Activated T-cell treated with anti-CD3 and anti-CD28 coated beads, Interleukin-2, amount 50 U/mL, for 1 hour (primary cell): Measurements from ENCODE around the gene ARHGEF1.

Experiments used
- DNase-seq: peaks from one replicate; pipeline ENCODE4 v3.0.0-alpha.2; 2020

The ARHGEF1 gene

DNA sequence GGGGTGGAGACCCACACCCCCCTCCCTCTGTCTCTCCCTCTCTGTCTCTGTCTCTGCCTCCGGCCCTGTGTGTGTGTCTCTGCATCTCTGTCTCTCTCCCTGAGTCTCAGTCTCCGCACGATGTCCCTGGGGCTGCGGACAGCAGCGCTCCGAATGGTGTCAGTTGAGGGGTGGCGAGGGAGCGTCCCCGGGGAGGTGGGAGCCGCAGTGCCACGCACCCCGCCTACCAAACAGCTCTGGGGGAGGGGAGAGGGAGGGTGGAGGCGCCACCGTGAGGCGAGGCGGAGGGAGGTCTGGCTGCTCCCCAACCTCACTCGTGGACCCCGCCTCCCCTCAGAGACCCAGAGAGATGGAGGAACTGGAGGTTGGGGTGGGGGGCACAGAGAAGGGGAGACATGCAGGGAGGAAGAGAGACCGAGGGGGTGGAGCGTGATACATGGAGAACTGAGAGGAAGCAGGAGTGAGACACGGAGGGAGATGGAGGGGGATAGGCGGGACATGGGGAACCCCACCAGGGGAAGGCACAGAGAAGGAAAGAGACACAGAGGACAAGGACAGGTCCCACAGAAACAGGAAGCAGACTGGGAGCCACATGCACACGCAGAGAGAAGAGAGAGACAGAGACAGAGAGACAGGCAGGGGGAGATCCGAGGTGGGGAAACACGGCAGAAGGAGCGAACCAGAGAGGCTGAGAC lies 38.0 kb downstream of the ARHGEF1 start:
- DNase-seq, result no peak

DNA sequence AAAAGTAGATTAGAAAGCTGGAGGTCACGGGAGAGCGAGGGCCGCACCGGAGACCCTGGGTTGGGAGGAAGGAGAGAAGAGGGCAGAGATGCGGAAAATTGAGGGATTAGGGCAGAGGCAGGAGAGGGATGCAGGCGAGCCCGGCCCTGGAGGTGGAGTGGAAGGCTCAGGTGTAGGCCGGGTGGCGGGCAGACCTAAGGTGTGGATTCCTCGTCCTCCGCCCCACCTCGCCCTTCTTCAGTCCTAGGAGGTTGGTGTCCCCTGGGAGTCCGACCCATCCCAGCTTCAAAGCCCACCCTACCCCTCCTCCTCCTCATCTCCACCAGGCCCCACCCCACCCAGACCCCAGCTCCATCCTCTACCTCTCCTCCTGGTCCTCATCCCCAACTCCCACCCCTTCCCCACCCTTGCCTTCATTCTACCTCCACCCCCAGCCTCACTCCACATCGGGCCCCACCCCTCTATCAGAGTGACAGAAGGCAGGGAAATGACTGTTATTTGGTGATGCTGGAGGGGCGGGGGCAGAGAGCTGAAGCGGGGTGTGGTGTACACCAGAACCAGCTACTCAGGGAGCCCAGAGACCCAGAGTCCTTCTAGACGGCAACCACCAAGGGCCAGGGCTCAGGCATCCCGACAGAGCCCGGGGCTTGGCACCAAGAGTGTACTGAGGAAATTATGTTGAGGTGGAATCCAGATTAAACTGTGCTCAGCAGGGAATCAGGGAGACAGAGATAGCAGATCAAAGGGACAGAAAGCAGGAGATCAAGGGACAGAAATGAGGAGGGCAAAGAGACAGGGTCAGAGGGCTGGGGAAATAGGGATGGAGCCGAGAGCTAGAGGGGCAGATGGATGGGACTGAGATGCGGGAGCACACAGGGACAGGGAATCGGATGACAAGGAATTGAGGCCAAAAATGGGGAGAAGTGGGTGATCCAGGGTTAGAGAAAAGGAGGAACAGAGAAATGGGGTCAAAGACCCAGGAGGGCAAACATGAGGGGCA lies 38.9 kb downstream of the ARHGEF1 start:
- DNase-seq, result no peak

DNA sequence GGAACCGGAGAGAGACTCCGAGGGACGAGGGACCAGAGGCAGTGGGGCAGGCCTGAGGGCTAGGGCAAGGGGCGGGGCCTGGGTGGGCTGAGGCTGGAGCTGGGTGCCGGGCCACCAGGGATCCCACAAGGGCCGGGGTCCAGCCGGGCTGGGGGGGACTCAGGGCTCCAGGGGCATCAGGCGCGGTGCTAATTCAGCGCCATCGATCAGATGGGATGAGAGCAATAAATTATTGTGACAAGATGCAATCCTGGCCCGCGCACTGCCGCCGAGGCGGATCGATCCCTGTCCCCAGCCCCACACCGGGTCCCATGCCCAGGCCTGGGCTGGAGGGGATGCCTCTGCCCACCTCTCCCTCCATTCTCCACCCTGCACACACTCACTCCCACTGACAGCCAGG lies 39.6 kb downstream of the ARHGEF1 start:
- no peak for DNase-seq

DNA sequence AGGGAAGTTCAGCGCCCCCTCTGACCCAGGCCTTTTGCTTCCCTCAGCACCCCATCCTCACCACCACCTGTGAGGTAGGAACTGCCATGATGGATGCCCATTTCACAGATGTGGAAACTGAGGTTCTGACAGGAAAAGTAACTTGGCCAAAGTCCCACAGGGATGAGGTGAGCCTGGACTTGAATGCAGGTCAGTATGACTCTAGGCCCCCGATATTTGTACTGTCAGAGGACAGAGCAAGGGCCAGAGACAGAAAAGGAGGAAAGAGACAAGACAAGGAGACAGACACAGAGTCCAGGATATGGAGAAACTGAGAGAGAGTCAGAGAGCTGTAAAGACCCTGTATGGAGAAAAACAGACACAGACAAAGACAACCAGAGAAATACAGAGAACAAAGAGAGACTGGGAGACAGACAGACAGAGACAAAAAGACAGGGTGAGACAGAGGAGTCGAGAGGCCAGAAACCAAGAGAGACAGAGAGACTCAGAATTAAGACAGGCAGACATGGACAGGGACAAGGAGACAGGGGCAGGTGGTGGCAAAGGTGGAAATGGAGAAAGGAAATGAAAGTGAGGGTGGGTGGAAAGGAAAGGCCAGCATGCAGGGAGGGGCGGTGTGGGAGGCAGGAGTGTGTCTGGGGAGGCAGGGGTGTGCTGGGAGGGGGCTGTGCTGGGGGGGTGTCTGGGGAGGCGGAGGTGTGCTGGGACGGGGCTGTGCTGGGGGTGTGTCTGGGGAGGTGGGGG lies 40.2 kb downstream of the ARHGEF1 start:
- no peak for DNase-seq

DNA sequence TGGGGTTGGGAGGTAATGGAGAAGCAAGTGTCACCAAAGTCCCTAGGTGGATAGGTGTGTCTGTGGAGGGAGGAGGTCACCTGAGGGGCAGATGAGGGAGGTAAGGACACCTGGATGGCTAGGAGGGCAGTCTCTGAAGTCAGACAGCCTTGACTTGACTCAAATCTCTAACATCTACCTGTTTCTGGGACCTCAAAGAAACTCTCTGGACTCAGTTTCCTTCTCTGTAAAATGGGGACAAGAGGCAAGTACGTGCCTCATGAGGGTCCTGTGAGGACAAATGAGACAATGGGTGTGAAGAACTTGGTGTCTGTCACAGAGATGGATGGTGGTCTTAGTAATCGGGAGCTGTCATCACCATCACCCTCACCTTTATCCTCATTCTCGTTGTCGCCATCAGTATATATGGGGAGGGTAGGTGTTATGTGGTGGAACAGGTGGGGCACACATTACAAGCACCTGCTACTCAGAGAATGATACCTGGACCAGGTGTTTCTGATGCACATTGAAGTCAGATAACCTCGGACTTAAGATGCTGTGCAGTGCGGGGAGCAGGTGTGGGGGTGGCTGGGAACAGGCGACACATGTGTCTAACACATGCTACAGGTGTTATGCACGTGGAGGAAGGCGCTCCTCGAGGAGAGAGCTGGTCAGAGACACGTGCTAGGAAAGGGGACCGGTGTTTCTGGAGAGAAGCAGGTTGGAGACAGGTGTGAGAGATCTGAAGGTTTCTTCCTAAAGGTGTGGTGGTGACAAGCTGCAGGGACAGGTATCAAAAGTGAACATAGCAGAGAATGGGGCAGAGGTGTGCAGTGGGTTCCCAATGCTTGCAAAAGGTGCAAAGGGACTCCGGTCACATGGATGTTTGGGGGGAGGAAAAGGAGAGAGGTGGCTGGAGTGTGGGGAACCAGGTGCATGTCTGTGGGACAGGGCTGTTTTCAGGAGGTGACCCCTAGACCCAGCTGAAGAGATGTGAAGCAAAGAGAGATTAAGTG lies 41.5 kb downstream of the ARHGEF1 start:
- DNase-seq, result no peak

DNA sequence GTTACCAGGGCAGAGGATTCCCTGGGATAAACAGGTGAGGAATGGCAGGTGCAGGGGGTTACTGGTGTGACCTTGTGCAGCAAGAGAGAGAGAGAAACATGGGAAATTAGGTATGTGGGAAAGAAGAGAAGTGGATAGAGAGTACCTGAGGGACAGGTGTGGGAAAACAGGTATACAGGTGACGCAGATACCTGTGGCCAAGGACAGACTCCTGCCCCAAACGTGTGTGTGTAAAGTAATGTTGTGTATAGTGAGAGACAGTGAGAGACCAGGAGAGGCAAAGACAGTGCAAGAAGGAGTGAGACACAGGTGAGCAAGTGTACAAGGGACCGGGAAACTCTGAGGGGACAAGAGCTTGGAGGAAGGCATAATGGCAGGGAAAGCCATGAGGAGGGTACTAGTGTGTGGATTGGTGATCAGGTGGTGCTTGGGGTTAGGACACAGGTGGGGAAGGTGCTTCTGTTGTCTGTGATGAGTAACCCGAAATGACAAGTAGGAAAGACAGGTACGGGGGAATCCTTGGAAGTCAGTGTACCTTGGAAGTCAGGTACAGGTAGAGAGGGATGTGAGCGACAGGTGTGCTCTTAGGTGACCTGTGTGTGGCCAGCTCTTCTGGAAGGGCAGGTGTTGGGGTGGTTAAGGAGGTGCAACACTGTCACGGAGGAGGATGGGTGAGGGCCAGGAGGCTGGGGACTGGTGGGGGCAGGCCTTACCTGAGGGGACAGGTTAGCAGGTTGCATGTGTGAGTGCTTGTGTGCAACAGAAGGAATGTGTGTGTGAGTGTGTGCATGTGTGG lies 42.4 kb downstream of the ARHGEF1 start:
- DNase-seq, result no peak

DNA sequence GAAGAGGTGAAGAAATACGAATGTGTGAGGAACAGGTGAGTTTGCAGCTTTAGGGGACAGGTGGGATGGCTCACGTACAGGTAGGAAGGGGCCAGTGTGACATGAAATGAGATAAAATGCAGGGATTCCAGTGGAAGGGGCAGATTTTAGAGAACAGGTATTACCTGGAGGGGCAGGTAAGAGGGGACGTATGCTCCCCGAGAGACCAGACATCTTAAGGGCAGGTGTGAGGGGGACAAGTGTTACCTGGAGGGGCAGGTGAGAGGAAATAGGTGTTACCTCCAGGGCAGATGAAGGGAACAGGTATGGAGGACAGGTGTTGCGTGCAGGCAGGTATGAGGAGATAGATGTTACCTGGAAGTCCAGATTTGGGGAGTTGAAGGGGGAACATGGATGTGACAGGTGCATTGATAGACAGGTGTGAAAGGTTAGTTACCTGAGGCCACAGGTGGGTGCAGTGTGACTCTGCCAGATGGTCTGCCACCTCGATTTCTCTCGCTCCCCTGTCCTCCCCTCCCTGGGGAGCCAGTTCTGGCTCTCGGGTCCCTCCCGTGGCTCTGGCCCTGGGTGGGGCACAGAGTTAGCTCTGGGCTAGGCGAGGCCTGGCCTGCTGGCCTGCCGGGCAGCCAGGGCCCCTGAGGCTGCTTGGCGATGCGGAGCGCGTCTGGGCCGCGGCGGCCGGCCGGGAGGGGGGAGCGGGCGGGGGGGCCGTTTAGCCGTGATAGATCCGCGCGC lies 43.2 kb downstream of the ARHGEF1 start:
- DNase-seq, result no peak

DNA sequence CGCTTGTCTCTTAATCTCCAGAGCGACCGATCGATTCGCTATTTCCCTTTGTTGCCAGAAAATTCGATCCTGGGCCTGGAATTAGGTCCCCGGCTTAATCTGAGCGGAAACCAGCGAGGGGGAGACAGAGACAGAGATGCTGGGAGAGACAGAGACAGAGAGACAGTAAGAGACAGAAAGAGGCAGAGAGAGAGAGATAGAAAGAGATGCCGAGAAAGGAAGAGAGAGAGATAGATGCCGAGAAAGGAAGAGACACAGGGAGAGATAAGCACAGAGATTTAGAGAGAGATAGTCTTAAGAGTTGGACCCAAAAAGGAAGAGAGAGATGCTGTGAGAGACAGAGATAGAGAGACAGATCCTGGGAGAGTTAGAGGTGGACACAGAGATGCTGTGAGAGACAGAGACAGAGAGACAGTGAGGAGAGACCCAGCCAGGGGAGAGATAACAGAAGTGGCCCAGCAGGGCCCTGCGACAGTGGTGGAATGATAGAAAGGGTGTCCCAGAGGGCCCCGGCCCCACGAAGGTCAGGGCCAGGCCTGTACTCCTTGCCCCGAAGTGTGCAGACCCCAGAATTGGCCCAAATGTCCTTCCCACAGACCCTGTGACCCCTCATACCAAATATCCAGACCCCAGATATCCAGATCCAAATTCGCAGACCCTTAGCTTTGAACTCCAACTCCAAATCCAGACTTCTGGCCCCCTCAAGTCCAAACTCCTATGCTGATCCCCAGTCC lies 43.9 kb downstream of the ARHGEF1 start:
- no peak for DNase-seq

DNA sequence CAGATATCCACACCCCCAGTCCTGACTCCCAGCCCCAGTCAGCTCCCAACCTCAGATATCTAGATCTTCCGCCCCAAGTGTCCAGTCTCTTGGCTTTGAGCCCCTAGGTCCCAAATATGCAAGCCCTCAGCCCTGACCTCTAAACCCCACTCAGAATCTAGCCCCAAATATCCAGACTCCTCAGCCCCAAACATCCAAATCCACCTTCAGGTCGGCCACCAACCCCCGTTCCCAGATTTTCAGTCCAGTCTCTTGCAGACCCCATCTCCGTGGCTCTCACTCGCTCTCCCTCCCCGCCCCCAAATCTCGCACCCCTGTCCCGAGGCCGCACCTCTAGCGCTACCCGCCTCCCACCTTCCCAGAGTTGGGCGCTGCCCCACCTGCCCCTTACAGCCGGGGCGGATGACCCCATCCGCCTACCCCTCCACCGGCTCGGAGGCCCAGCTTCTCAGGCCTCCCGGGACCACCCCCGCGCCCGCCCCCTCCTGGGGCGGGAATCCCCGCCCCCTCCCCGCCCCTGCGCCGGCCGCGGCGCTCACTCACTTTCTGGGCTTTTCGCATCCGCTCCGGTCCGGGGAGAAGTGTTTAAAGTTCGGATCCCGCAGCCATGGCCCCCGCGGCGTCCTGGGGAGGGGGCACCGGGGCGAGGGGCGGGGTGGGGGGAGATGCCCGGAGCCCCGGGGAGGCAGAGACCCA lies 44.7 kb downstream of the ARHGEF1 start:
- DNase-seq, result no peak

DNA sequence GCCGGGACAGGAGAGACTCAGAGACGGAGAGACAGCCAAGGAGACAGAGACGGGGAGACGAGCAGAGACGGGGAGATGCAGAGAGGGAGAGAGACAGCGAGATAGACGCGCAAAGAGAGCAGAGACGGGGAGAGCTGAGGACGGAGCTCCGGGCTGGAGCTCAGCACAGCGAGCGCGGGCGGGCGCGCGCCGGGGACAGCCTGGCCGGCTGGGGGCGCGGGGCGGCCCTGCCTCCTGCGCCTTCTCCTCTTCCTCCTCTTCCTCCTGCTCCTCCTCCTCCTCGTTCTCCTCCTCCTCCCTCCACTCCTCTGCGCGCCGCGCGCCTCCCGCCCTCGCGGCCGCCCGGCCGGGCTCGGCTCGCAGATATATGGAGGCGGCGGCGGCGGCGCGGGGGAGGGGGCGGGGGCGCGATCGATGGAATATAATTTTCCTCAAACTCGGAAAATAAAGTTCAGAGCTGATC lies 45.3 kb downstream of the ARHGEF1 start, which contains the start of gene ERFL:
TSS of gene ERFL (minus strand) at position 229 of the 463 bp plus-strand sequence. CDS start 15,530 bp downstream, outside the sequence.
- no peak for DNase-seq

DNA sequence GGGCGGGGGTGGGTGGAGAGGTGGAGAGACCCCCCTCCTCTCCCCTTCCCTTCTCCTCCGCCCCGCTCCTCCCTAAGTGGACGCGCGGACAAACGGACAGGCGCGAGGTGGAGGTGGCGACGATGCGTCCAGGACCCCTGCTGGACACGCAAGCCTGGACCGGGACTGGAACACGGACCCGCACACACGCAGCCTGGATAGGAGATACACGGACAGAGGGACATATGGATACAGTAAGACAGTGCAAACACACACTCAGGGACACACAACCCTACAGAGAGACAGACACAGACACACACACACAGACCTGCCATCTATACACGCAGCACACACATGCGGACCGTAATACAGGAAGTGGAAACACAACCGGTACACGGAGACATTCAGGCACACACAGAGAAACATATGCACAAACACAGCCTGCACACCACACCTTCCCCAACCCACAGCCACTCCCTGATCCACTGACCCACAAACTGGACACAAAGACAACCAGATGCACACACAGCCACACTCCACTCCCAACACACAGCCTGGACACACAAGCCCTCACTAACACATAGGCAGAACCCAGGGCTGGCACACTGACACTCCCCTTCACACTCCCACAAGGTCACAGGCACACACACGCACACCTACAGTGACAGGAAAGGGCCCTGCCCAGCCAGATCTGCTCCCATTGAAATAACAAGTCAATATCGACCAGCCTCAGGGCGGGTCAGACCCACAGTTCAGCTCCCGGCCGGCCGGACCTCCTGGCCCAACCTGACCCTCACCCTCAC lies 46.0 kb downstream of the ARHGEF1 start:
- no peak for DNase-seq

DNA sequence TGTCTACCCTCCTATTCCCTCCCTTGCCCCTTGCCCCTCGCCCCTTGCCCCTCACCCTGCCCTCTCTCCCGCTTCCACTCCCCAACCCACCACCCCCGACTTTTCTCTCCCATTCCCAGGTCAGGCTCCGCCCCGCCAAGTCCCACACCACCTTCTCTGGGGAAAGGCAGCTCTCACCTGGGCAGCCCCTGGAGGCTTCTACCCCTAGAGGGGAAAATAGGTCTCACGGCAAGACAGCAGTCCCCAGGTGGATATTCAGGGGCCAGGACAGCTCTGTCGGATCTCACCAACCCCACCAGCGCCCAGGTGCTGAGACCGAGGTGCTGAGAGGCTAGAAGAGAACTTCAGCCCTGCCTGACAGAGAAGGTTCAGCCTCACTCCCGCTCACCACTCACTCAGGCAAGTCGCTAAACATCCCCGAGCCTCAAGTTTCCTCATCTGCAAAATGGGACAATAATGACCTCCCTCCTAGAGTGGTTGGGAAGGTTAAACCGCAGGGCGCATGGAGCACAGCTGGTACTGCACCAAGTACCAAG lies 46.6 kb downstream of the ARHGEF1 start:
- peak; percentile 26 for DNase-seq

DNA sequence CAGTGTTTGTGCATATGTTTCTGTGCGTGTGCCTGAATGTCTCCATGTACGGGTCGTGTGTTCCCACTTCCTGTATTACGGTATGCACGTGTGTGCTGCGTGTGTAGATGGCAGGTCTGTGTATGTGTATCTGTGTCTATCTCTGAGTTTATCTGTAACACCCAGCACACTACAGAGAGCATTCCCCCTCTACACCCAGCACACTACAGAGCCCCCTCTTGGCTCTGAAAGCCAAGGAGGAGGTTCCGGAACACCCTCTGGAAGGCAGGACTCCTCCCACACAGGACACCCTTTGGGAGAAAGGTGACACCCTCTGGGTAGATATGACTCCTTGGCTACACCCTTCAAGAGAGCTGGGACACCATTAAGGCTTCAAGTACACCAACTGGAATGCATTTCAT lies 47.3 kb downstream of the ARHGEF1 start:
- no peak for DNase-seq

DNA sequence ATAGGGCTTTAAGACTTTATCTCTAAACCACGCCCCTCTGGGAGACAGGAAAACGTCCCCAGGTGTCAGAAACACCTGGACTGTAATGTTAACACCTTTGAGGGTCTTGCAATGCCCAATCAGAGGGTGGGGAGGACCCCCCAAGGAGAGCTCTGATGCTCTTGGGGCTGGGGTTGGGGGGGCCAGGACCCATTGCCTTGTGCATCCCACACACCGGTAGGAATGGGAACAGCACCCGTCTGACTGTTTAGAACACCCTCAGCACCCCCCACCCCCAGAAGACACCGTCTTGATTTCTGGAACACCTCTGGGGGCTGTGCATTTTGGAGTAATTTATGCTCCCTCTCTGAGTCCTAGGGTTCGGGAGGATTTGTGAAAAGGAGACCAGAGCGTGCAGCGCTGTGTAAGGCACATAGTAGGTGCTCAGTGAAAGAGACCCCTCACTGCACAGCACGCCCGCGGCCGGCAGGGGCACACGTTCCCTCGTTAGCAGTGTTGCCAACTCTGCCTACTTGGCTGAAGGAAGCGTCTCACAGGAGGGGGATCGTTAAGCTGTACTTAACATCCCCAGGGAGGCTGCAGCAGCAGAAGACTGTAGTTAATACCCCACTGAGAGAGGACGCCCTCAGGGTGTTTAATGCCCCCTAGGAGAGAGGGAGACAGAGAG lies 48.1 kb downstream of the ARHGEF1 start:
- DNase-seq, result peak; percentile 19

DNA sequence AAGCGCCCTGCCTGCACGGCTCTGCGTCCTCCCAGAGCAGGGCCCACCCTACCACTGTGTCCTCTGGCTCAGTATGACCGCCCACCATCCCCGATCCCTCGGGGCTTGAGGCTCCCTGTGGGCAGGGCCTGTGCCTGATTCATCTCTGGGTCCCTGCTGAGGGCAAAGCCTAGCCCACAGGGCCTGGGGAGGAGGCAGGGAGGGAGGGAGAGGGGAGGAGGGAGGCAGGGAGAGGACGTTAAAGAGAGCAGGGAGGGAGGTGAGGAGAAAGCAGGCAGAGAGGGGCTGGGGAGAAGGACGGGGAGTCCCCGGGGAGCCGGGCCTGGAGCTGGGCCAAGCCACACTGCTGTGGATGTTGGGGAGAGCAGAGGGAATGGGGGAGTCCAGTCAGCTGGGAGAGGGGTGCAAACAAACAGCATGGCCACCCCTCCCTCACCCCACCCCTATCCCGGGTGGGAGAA lies 49.3 kb downstream of the ARHGEF1 start:
- no peak for DNase-seq

DNA sequence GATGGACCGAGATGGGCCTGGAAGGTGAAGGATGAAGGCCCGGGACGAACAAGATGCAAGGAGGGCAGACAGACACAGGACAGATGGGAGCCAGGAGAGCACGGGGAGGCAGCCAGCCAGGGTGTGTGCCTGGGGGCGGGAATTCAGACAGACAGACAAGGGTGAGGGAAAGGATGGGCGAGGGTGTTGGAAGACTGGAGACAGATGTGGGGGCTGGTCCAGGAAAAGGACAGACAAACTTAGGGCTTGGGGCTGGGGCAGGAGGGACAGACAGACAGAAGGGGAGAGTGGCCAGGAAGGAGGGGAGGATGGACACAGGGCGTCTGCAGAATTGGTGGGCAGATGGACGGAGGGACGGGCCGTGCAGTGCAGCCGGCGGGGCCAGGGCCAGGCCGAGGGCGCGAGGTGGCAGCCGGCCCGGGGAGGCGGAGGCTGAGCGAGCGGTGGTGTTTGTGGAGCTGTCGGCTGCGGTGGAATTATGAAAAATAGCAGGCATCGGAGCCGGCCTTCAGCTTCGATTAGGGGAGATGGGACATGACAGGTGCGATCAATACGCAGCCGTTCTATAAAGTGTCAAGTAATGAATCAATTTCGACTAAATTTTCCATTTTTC lies 49.8 kb downstream of the ARHGEF1 start:
- DNase-seq, result no peak
